ENCODE results near the gene SWAP70.

The SWAP70 gene

DNA sequence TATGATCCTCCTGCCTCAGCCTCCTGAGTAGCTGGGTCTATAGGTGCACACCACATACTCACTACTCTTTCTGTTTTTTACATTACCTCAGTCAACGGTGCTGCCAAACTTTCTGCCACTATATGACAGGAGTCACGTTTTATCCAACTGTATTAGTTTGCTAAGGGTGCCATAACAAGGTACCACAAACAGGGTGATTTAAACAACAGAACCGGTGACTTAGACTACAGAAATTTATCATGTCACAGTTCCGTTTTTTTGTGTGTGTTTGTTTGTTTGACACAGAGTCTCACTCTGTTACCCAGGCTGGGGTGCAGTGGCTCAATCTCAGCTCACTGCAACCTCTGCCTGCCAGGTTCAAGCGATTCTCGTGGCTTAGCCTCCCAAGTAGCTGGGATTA lies 6.3 kb upstream of the SWAP70 start:
- in situ Hi-C loops (cut with HindIII; ENCODE audit: low sequenced_read_pairs), result no loop called here
- H3K4me3 ChIP-seq (ENCODE audit: low read depth, low read length), result no peak overlapping the region
- TF ChIP-seq, protein P1, sequence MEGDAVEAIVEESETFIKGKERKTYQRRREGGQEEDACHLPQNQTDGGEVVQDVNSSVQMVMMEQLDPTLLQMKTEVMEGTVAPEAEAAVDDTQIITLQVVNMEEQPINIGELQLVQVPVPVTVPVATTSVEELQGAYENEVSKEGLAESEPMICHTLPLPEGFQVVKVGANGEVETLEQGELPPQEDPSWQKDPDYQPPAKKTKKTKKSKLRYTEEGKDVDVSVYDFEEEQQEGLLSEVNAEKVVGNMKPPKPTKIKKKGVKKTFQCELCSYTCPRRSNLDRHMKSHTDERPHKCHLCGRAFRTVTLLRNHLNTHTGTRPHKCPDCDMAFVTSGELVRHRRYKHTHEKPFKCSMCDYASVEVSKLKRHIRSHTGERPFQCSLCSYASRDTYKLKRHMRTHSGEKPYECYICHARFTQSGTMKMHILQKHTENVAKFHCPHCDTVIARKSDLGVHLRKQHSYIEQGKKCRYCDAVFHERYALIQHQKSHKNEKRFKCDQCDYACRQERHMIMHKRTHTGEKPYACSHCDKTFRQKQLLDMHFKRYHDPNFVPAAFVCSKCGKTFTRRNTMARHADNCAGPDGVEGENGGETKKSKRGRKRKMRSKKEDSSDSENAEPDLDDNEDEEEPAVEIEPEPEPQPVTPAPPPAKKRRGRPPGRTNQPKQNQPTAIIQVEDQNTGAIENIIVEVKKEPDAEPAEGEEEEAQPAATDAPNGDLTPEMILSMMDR (IDR thresholded peaks at IDR 0.05; ENCODE audit: low read depth, low read length, missing control alignments), result no peak
- no peak for DNase-seq (ENCODE audit: low read depth)

DNA sequence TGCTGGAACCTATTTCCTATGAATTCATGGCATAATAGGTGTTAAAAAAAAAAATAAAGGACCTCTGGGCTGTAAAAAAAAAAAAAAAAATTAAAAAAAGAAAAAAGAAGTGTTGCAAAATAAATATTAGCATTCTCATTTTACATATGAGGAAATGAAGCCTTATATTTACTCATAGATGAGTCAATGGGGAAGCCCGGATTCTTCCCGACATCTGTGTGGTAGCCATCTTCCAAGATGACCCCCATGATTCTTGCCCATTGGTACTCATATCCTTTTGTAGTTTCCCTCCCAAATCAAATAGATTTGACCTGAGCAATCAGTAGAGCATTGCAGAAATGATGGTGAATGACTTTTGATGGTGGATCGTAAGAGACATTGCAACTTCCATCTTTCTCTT lies 3.0 kb upstream of the SWAP70 start:
- no peak for DNase-seq (ENCODE audit: low read depth)
- TF ChIP-seq, protein P1 (IDR thresholded peaks at IDR 0.05; ENCODE audit: low read depth, low read length, missing control alignments), result no peak
- H3K4me3 ChIP-seq (ENCODE audit: low read depth, low read length), result no peak overlapping the region
- in situ Hi-C loops (cut with HindIII; ENCODE audit: low sequenced_read_pairs), result no loop called here

DNA sequence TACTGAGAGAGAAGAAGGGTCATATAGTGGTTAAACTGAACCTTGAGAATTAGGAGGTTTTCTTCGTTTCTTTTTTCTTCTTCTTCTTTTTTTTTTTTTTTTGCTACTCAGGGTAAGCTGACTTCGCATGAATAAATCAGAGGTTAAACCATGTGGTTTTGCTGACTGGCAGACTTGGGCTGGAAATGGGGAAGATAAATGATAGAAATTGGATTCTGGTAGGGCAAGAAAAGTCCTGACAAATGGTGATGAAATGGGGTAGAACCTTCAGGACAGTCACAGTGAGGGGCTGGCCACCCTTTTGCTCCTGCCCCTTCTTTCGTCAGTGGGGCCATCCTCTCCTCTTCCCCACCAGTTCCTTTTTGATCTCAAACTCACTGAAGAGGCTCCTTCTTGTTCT lies 1.6 kb upstream of the SWAP70 start:
- TF ChIP-seq, protein P1 (IDR thresholded peaks at IDR 0.05; ENCODE audit: low read depth, low read length, missing control alignments), result no peak
- no peak overlapping the region for H3K4me3 ChIP-seq (ENCODE audit: low read depth, low read length)
- in situ Hi-C loops (cut with HindIII; ENCODE audit: low sequenced_read_pairs), result no loop called here
- no peak for DNase-seq (ENCODE audit: low read depth)

DNA sequence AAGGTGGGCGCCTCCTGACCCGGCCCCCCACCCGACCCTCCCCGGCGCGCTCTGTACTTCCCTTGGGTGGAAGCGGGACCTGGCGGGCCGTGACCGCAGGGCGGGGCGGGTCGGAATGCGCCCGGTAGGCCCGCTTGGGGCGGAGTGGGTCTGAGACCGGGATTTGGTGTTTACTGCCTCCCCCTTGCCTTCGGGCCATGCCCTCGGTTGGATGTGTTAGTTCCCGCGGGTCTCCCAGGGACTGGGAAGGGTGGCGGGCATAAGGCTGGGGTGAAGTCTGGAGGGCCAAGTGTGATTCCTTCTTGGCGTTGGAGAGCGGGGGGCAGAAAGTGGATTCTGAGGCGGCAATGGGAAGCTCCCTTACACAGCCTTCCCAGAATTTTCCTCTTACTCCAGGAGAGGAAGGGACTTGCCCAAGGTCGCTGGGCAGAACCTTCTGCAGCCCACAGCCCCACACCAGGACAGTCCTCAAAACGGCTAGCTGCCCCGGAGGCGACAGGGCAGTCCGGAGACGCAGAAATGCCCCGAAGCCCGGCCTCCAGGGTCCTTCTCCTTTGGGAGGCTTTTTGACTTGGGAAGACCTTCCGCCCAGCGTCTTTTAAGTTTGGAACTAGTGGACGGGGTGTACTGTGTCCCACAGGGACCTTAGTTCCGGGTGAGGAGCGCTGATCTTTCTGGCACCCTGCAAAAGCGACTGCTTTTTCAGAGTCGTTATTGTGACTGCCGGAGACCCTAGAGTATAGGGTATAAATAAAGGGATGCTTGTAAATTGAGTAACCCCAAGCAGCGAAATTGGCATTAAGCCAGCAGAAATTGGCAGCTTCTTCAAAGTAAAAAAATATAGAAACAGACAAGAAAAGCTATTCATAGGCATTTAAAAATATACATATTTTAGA lies 647 bp downstream of the SWAP70 start:
- no peak for DNase-seq (ENCODE audit: low read depth)
- in situ Hi-C loops (cut with HindIII; ENCODE audit: low sequenced_read_pairs), result no loop called here
- TF ChIP-seq, protein P1 (IDR thresholded peaks at IDR 0.05; ENCODE audit: low read depth, low read length, missing control alignments), result no peak
- H3K4me3 ChIP-seq (ENCODE audit: low read depth, low read length), result peak overlapping the region; percentile 70

DNA sequence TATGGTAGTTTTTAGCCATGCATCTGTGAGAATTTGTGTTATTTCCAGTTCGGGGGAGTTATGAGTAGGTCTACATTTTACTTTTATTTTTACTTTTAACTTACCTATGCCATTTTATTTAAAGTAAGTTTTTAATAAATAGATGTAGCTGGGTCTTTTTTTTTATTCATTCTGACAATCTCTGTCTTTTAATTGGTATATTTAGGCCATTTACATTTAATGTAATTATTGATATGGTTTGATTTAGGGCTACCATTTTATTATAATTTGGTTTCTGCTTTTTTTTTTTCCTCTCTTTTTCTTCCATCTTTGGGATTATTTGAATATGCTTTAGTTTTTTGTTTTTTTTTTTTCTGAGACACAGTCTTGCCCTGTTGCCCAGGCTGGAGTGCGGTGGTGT lies 1.9 kb downstream of the SWAP70 start:
- in situ Hi-C loops (cut with HindIII; ENCODE audit: low sequenced_read_pairs), result no loop called here
- no peak for DNase-seq (ENCODE audit: low read depth)
- peak overlapping the region; percentile 70 for H3K4me3 ChIP-seq (ENCODE audit: low read depth, low read length)
- TF ChIP-seq, protein P1 (IDR thresholded peaks at IDR 0.05; ENCODE audit: low read depth, low read length, missing control alignments), result no peak

DNA sequence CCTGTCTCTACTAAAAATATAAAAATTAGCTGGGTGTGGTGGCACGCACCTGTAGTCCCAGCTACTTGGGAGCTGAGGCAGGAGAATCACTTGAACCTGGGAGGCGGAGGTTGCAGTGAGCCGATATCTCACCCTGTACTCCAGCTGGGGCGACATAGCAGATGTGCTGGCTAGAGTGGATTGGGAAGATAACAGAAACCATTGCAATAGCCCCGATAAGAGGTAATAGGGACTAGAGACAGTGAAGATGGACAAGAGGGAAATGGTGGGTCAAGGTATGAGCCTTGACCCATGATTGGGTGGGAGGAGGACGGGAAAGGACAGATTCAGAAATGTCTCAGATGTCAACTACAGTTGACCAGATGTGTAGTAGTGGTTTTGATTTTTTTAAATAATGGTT lies 6.1 kb downstream of the SWAP70 start:
- no peak overlapping the region for H3K4me3 ChIP-seq (ENCODE audit: low read depth, low read length)
- in situ Hi-C loops (cut with HindIII; ENCODE audit: low sequenced_read_pairs), result loop anchor here (10.0 kb wide), 1 partner anchor 75 kb away; no protein-coding TSS in a partner anchor
- no peak for DNase-seq (ENCODE audit: low read depth)
- TF ChIP-seq, protein P1 (IDR thresholded peaks at IDR 0.05; ENCODE audit: low read depth, low read length, missing control alignments), result no peak
